CD14-positive monocyte (primary cell): Measurements from ENCODE around the gene SLC27A6. TPM values are rescaled to one million over a fixed set of nuclear protein-coding genes. Genes with fewer than 3 reads are reported as not detected.
"Not testable (repeated sequence)": the region's sequence is repeated elsewhere in the genome, so short reads cannot be mapped to it uniquely, and the experiment has no call there.

Experiments
- DNase-seq, 3 donors: peaks; one replicate each; pipeline ENCODE4 v3.0.0-alpha.2; 2011 to 2022
- H2AFZ ChIP-seq: 2 replicates; pipeline ENCODE4 v1.6.0; 2012; ENCODE audit warnings: mild to moderate bottlenecking, low read depth, low read length, inconsistent platforms; ENCODE audit not compliant: insufficient read depth, poor library complexity, severe bottlenecking
- H3K27ac ChIP-seq, 2 donors: 1 replicate in 1 of 2; 2 replicates in 1 of 2; pipeline ENCODE4 v1.5.1; 2012 to 2013; ENCODE audit warnings: low read length in 2 of 2, control low read depth in 1 of 2, inconsistent platforms in 1 of 2, low read depth in 1 of 2, mild to moderate bottlenecking in 1 of 2
- H3K27me3 ChIP-seq, 2 donors: one replicate each; pipeline versions ENCODE4 v1.6.0 to v1.6.1; 2011 to 2013; ENCODE audit warnings: low read length in 2 of 2; ENCODE audit not compliant: control insufficient read depth in 2 of 2, insufficient read depth in 2 of 2
- H3K36me3 ChIP-seq, 2 donors: replicated peaks in 1 of 2; 1 replicate in 1 of 2; 2 replicates in 1 of 2; pipeline versions ENCODE4 v1.5.1 to v1.6.1; 2012 to 2013; ENCODE audit warnings: low read length in 2 of 2, control low read depth in 1 of 2, inconsistent platforms in 1 of 2, mild to moderate bottlenecking in 1 of 2; ENCODE audit not compliant: insufficient read depth in 2 of 2, control insufficient read depth in 1 of 2
- H3K4me1 ChIP-seq, 2 donors: 1 replicate in 1 of 2; 2 replicates in 1 of 2; pipeline versions ENCODE4 v1.5.1 to v1.6.1; 2012 to 2013; ENCODE audit warnings: low read length in 2 of 2, control low read depth in 1 of 2, inconsistent platforms in 1 of 2, mild to moderate bottlenecking in 1 of 2, moderate library complexity in 1 of 2; ENCODE audit not compliant: insufficient read depth in 2 of 2, control insufficient read depth in 1 of 2
- H3K4me2 ChIP-seq: replicated peaks from 2 replicates; pipeline ENCODE3; 2012; ENCODE audit warnings: low read length, moderate library complexity, mild to moderate bottlenecking; ENCODE audit not compliant: poor library complexity, severe bottlenecking; ENCODE audit errors: extremely low read depth
- H3K4me3 ChIP-seq, 3 experiments: fragments of 200-600 bp in 1 of 3; sonication (generic) in 1 of 3; replicated peaks in 1 of 3; 1 replicate in 2 of 3; 2 replicates in 1 of 3; pipeline ENCODE4 v1.5.1; 2011 to 2013; ENCODE audit warnings: low read length in 3 of 3, mild to moderate bottlenecking in 3 of 3, control low read depth in 2 of 3, low read depth in 2 of 3, inconsistent platforms in 1 of 3, moderate library complexity in 1 of 3
- H3K79me2 ChIP-seq: 2 replicates; pipeline ENCODE4 v1.6.0; 2012; ENCODE audit warnings: mild to moderate bottlenecking, control low read depth, inconsistent platforms, low read length, moderate library complexity; ENCODE audit not compliant: insufficient read depth
- H3K9ac ChIP-seq: 2 replicates; pipeline ENCODE4 v1.6.0; 2017; ENCODE audit warnings: low read length, mild to moderate bottlenecking; ENCODE audit not compliant: insufficient read depth, poor library complexity, severe bottlenecking
- H3K9me3 ChIP-seq, 2 donors: replicated peaks in 1 of 2; 1 replicate in 1 of 2; 2 replicates in 1 of 2; pipeline versions ENCODE4 v1.5.1 to v1.6.1; 2012 to 2013; ENCODE audit warnings: low read length in 2 of 2, control low read depth in 1 of 2; ENCODE audit not compliant: control insufficient read depth in 1 of 2, insufficient read depth in 1 of 2
- H4K20me1 ChIP-seq: 2 replicates; pipeline ENCODE4 v1.6.0; 2012; ENCODE audit warnings: mild to moderate bottlenecking, low read length, control low read depth, moderate library complexity; ENCODE audit not compliant: insufficient read depth
- H3K27ac Mint-ChIP-seq, 7 donors: one replicate each; pipeline ENCODE4 v1.8.0; 2020; ENCODE audit warnings: mild to moderate bottlenecking in 7 of 7, mixed read lengths in 7 of 7, moderate library complexity in 6 of 7, inconsistent platforms in 2 of 7
- H3K27me3 Mint-ChIP-seq, 3 donors: one replicate each; pipeline ENCODE4 v1.8.0; 2021 to 2022; ENCODE audit warnings: low read depth in 3 of 3, mild to moderate bottlenecking in 3 of 3, mixed read lengths in 3 of 3, moderate library complexity in 3 of 3, inconsistent platforms in 1 of 3
- H3K36me3 Mint-ChIP-seq, 2 donors: one replicate each; pipeline ENCODE4 v1.8.0; 2020; ENCODE audit warnings: mixed read lengths in 2 of 2, inconsistent platforms in 1 of 2, mild to moderate bottlenecking in 1 of 2
- H3K4me1 Mint-ChIP-seq: one replicate; pipeline ENCODE4 v1.8.0; 2020; ENCODE audit warnings: mild to moderate bottlenecking, mixed read lengths
- H3K4me3 Mint-ChIP-seq, 2 donors: one replicate each; pipeline ENCODE4 v1.8.0; 2020; ENCODE audit warnings: mild to moderate bottlenecking in 2 of 2, mixed read lengths in 2 of 2, moderate library complexity in 1 of 2
- H3K9me3 Mint-ChIP-seq, 7 donors: one replicate each; pipeline ENCODE4 v1.8.0; 2020 to 2022; ENCODE audit warnings: mixed read lengths in 7 of 7, mild to moderate bottlenecking in 6 of 7, moderate library complexity in 6 of 7, inconsistent platforms in 2 of 7
- WGBS: methylation state at CpG from one replicate; pipeline ENCODE4 v1.1.5; 2013; ENCODE audit warnings: missing lambda C conversion rate; ENCODE audit not compliant: insufficient coverage; 5-methylcytosine and 5-hydroxymethylcytosine counted together
- intact Hi-C, 2 donors: fragments of 100-400 bp; cut with micrococcal nuclease; formaldehyde crosslinking; loops; one replicate each; pipeline versions ENCODE4 v1.15.0 to v1.15.1; 2023
- polyA plus RNA-seq, 3 donors: library from polyadenylated mRNA; depleted of rRNA in 1 of 3; unstranded in 2 of 3; stranded (reverse) in 1 of 3; fragments of 300-500 nt in 2 of 3; fragments of >200 nt in 1 of 3; fragmentation: Illumina TruSeq in 2 of 3; gene quantifications; 1 replicate in 2 of 3; 2 replicates in 1 of 3; pipeline ENCODE4 v1.2.3, GENCODE V29; 2012 to 2021
- TF ChIP-seq, protein P1 (sequence below): fragments of 200-600 bp; IDR thresholded peaks from one replicate; pipeline ENCODE4 v1.8.0; 2022; ENCODE audit warnings: antibody characterized with exemption, mild to moderate bottlenecking

The SLC27A6 gene
- polyA plus RNA-seq, 3 donors = not detected

DNA sequence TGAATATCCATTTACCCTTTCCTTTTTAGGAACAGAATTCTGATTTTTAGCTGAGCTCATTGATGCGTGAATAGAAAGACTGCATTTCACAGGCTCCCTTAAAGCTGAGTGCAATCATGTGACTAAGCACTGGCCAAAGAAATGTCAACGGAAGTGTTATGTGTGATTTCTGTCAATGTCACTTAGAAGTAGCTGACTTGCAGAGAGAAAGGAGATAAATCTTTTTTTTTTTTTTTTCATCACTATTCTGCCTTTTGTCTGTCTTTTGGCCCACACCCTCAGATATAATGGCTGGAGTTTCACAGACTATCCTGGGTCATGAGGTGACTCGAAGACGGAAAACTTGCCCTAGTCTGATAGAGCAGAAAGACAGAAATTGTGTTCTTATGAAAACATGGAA, 39.3 kb upstream of the SLC27A6 start:
- intact Hi-C loops = no loop called here
- no peaks in the 10 kb centered on the region for H3K9me3 Mint-ChIP-seq
- H3K36me3 Mint-ChIP-seq = no peaks in the 10 kb centered on the region
- Histone ChIP-seq H3K27me3 (no peaks in the 10 kb centered on the region), H3K36me3 (no peaks in the 10 kb centered on the region), H3K9me3 (no peaks in the 10 kb centered on the region), H2AFZ (no peak overlapping the region), H3K4me3 (no peak overlapping the region), H3K4me2 (no peak overlapping the region), H3K79me2 (no peaks in the 10 kb centered on the region), H4K20me1 (no peaks in the 10 kb centered on the region), H3K9ac (no peak overlapping the region), H3K4me1 (peaks cover 17 to 28% of the 10 kb centered on the region in 2 donors), H3K27ac (no peak overlapping the region)
- peaks cover 0 to 3% (median 0%) of the 10 kb centered on the region in 3 donors for H3K27me3 Mint-ChIP-seq
- H3K27ac Mint-ChIP-seq = no peak overlapping the region
- no peak overlapping the region for H3K4me3 Mint-ChIP-seq
- TF ChIP-seq, protein P1, sequence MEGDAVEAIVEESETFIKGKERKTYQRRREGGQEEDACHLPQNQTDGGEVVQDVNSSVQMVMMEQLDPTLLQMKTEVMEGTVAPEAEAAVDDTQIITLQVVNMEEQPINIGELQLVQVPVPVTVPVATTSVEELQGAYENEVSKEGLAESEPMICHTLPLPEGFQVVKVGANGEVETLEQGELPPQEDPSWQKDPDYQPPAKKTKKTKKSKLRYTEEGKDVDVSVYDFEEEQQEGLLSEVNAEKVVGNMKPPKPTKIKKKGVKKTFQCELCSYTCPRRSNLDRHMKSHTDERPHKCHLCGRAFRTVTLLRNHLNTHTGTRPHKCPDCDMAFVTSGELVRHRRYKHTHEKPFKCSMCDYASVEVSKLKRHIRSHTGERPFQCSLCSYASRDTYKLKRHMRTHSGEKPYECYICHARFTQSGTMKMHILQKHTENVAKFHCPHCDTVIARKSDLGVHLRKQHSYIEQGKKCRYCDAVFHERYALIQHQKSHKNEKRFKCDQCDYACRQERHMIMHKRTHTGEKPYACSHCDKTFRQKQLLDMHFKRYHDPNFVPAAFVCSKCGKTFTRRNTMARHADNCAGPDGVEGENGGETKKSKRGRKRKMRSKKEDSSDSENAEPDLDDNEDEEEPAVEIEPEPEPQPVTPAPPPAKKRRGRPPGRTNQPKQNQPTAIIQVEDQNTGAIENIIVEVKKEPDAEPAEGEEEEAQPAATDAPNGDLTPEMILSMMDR = no peak
- no peak for DNase-seq
- 83% methylated on average over 1 of the region's 4 CpGs for WGBS
- H3K4me1 Mint-ChIP-seq = peaks cover 20% of the 10 kb centered on the region

DNA sequence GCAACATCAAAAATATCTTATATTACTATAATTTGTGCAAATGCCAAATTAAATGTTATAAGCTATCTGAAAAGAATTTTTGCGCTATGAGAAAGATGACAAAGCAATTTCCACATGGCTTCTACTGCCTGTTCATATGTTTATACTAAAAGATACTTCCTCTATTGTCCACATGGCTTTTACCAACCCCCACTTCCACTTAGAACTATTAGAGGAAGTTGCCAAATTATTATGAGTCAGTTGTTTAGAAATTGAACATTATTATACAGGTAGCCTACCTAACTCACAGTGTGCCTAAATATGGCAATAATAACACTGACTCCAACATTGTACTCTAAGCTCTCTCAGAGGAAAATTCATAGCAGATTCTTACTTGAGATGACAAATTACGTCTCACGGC, 37.6 kb upstream of the SLC27A6 start:
- peak overlapping the region in 1 of 2 donors; percentile 28 for H3K27ac ChIP-seq
- H3K27me3 ChIP-seq = no peaks in the 10 kb centered on the region
- Mint-ChIP-seq H3K4me3 (peak overlapping the region in 1 of 2 donors; percentile 51), H3K4me1 (peaks cover 20% of the 10 kb centered on the region), H3K9me3 (peaks cover 1 to 8% (median 5%) of the 10 kb centered on the region in 7 donors), H3K27ac (peak overlapping the region; percentile 56 to 86 (median 78)), H3K36me3 (no peaks in the 10 kb centered on the region), H3K27me3 (peaks cover 0 to 3% (median 0%) of the 10 kb centered on the region in 3 donors)
- no peaks in the 10 kb centered on the region for H3K79me2 ChIP-seq
- WGBS = no CpG with 5 or more reads among the region's 3 CpGs
- H2AFZ ChIP-seq = no peak overlapping the region
- H3K9me3 ChIP-seq = peaks cover 6 to 8% of the 10 kb centered on the region in 2 donors
- intact Hi-C loops = no loop called here
- H3K4me3 ChIP-seq = no peak overlapping the region
- TF ChIP-seq, protein P1 = no peak
- peak overlapping the region; percentile 37 for H3K4me2 ChIP-seq
- no peaks in the 10 kb centered on the region for H4K20me1 ChIP-seq
- peaks cover 17 to 28% of the 10 kb centered on the region in 2 donors for H3K4me1 ChIP-seq
- H3K9ac ChIP-seq = no peak overlapping the region
- peak; percentile 63 to 81 (median 78) for DNase-seq
- H3K36me3 ChIP-seq = no peaks in the 10 kb centered on the region

DNA sequence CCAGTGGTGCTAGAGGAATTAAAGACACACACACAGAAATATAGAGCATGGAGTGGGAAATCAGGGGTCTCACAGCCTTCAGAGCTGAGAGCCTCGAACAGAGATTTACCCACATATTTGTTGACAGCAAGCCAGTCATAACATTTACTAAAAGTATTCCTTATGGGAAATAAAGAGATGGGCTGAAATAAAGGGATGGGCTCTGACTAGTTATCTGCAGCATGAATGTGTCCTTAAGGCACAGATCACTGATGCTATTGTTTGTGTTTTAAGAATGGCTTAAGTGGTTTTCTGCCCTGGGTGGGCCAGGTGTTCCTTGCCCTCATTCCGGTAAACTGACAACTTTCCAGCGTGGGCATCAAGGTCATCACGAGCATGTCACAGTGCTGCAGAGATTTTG, 33.1 kb upstream of the SLC27A6 start:
- Mint-ChIP-seq H3K4me1 (peaks cover 13% of the 10 kb centered on the region), H3K9me3 (peaks cover 3 to 15% (median 6%) of the 10 kb centered on the region in 7 donors)
- H3K36me3 Mint-ChIP-seq, H3K9ac ChIP-seq, intact Hi-C loops, H3K27me3 ChIP-seq, H3K36me3 ChIP-seq, H4K20me1 ChIP-seq, H3K9me3 ChIP-seq, H3K4me3 ChIP-seq, DNase-seq, H3K27ac Mint-ChIP-seq, H3K27me3 Mint-ChIP-seq, H3K4me2 ChIP-seq, H3K27ac ChIP-seq, H2AFZ ChIP-seq, H3K79me2 ChIP-seq, H3K4me3 Mint-ChIP-seq: not testable (repeated sequence)
- peaks cover 13 to 17% of the 10 kb centered on the region in 2 donors for H3K4me1 ChIP-seq
- WGBS = no CpG with 5 or more reads among the region's 4 CpGs
